Measurements from ENCODE around the gene LEFTY1. TPM values are rescaled to one million over a fixed set of nuclear protein-coding genes. Genes with fewer than 3 reads are reported as not detected.

The LEFTY1 gene
- total and polyA plus RNA-seq, 8 donors, result 4.1 to 146 (median 47.6) TPM

DNA sequence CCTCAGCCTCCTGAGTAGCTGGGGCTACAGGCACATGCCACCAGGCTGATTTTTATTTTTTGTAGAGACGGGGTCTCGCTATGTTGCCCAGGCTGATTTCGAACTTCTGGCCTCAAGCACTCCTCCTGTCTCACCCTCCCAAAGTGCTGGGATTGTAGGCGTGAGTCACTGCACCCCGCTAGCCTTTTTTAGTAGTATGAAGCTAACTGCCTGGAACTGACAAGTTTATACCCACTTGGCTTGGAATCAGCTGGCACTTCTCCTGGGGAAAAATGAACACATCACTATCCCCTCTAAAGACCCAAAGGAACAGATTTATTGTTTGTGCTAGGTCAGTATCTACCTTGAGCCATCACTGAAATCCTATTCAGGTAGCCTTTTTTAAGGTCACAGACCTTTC, 25.8 kb downstream of the LEFTY1 start:
- H3K27ac ChIP-seq, result no peak overlapping the region
- no peak for DNase-seq
- no peaks in the 10 kb centered on the region for H3K9me3 ChIP-seq
- no peak for FAIRE-seq
- H3K36me3 ChIP-seq, result peaks cover 7 to 81% (median 47%) of the 10 kb centered on the region in 3 donors
- H3K4me1 ChIP-seq, result peaks cover 0 to 13% (median 6%) of the 10 kb centered on the region in 3 donors
- H3K27me3 ChIP-seq, result no peaks in the 10 kb centered on the region
- 88 to 89% methylated on average over 5 of the region's 5 CpGs for WGBS, 2 donors
- H3K4me3 ChIP-seq, result no peak overlapping the region
- TF ChIP-seq, protein P1, sequence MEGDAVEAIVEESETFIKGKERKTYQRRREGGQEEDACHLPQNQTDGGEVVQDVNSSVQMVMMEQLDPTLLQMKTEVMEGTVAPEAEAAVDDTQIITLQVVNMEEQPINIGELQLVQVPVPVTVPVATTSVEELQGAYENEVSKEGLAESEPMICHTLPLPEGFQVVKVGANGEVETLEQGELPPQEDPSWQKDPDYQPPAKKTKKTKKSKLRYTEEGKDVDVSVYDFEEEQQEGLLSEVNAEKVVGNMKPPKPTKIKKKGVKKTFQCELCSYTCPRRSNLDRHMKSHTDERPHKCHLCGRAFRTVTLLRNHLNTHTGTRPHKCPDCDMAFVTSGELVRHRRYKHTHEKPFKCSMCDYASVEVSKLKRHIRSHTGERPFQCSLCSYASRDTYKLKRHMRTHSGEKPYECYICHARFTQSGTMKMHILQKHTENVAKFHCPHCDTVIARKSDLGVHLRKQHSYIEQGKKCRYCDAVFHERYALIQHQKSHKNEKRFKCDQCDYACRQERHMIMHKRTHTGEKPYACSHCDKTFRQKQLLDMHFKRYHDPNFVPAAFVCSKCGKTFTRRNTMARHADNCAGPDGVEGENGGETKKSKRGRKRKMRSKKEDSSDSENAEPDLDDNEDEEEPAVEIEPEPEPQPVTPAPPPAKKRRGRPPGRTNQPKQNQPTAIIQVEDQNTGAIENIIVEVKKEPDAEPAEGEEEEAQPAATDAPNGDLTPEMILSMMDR (IDR thresholded peaks at IDR 0.05), result no peak
- intact Hi-C loops (cut with DNase I), result no loop called here
- ATAC-seq, result no peak

DNA sequence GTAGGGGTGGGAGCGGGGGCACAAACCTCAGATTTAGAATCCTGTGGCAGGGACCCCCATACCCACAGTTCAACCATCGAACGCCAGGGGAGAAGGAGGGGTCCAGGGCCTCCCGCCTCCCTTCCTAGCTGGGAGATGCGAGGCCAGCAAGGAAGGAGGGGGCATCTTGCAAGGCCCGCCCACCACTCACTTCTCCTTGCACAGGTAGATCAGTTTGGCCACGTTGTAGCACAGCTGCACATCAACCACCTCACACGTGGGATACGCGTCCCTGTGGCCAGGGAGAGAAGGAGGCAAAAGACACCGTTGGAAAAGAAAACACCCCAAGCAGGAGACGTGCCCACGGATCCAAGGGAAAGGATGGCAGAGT, 26.4 kb downstream of the LEFTY1 start:
- H3K4me1 ChIP-seq, result peaks cover 0 to 13% (median 6%) of the 10 kb centered on the region in 3 donors
- TF ChIP-seq, protein P1 (IDR thresholded peaks at IDR 0.05), result no peak
- 80 to 88% methylated on average over 11 to 13 of the region's 13 CpGs for WGBS, 2 donors
- H3K9me3 ChIP-seq, result no peaks in the 10 kb centered on the region
- FAIRE-seq (no peak), DNase-seq (peak in 1 of 6 donors; percentile 27), ATAC-seq (no peak)
- no peak overlapping the region for H3K27ac ChIP-seq
- peaks cover 7 to 81% (median 41%) of the 10 kb centered on the region in 3 donors for H3K36me3 ChIP-seq
- no peaks in the 10 kb centered on the region for H3K27me3 ChIP-seq
- intact Hi-C loops (cut with DNase I), result no loop called here
- H3K4me3 ChIP-seq, result no peak overlapping the region

DNA sequence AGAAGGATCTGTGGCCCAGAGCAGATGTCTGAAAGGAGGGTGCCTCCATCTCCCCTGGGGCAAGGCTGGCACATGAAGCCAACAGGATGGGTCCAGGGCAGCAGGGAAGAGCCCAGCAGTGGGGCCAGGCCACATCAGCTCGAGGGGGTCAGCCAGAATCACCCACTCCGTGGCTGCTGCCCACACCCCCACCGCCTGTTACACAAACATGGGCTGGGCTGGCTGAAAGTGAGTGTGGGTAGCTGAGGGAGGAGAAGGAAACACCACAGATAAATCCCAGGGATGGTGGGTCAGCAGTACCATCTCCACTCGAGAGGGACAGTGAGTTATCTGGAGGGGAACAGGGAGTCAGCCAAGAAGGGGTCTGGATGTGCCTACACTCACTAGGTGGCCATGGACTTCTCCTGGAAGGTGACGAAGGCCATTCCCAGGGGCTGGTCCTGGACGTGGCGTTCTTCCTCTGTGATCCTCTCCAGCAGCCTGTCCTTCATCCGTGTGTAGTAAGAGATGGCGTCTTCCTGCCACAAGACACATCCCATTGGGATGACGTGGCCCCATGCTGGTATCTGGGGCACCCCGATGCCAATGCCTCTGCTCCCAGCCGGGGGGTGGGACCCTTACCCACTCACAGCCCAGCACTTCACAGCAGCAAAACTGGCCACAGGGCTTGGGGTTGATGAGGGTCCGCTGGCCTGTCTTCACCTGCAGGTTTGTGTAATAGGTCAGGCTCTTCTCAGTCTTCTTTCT, 26.9 kb downstream of the LEFTY1 start:
- ATAC-seq (no peak), FAIRE-seq (no peak), DNase-seq (peak in 1 of 6 donors; percentile 53)
- TF ChIP-seq, protein P1 (IDR thresholded peaks at IDR 0.05), result no peak
- Histone ChIP-seq H3K27me3 (no peaks in the 10 kb centered on the region), H3K27ac (no peak overlapping the region), H3K36me3 (peaks cover 7 to 76% (median 40%) of the 10 kb centered on the region in 3 donors), H3K4me3 (no peak overlapping the region), H3K9me3 (no peaks in the 10 kb centered on the region), H3K4me1 (peaks cover 0 to 13% (median 6%) of the 10 kb centered on the region in 3 donors)
- intact Hi-C loops (cut with DNase I), result no loop called here
- WGBS, 2 donors, result 90 to 95% methylated on average over 13 of the region's 13 CpGs

DNA sequence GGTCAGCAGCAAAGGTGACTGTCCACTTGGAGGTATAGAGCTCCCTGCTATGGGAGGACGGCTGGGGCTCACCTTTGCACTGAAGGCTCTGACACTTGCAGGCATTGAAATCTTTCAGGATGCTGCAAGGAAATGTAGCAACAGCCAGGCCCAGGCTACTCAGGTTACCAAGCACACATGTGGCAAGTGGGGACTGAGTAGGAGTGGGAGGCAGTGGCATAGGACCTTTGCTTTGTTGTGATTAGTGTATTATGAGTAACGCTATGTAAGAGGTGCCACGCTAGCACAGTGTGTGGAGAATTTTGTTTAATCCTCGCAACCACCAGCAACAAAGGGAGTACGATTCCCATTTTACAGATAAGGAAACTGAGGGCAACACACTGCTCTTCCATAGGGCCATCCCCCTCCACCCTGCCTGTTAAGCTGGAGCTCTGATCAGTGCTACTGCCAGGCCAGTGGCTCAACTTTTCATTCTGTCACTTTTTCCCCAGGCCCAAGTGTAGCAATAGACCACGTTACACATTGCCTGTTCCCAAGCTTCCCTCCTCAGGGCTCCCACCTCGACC, 28.0 kb downstream of the LEFTY1 start:
- Histone ChIP-seq H3K36me3 (peaks cover 7 to 66% (median 29%) of the 10 kb centered on the region in 3 donors), H3K27ac (no peak overlapping the region), H3K27me3 (no peaks in the 10 kb centered on the region), H3K4me1 (peaks cover 0 to 13% (median 6%) of the 10 kb centered on the region in 3 donors), H3K4me3 (no peak overlapping the region), H3K9me3 (no peaks in the 10 kb centered on the region)
- 91 to 94% methylated on average over 7 of the region's 7 CpGs for WGBS, 2 donors
- TF ChIP-seq, protein P1 (IDR thresholded peaks at IDR 0.05), result no peak
- ATAC-seq, result no peak
- DNase-seq, result no peak
- no peak for FAIRE-seq
- intact Hi-C loops (cut with DNase I), result no loop called here

DNA sequence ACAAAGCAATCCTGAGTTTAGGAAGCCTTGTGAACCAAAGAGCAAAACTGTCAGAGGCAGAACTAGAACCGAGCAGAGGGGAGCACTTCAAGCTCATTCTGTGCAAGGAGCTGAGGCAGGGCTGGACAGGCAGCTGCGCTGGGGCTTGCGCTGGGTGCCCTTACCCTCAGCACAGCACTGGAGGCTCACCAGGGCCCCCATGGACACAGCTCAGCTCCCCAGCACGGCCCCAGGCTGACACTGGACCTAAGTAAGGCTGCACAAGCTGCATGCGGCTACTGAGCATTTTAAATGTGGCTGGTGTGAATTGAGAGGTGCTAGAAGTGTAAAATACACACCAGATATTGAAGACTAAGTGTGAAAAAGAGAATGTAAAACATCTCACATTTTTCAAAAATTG, 28.8 kb downstream of the LEFTY1 start:
- intact Hi-C loops (cut with DNase I), result no loop called here
- ATAC-seq, result no peak
- H3K36me3 ChIP-seq, result peaks cover 7 to 66% (median 28%) of the 10 kb centered on the region in 3 donors

More for the DNA sequence above, 28.8 kb downstream of the LEFTY1 start:
- H3K27me3 ChIP-seq, result no peaks in the 10 kb centered on the region
- H3K9me3 ChIP-seq, result no peaks in the 10 kb centered on the region
- TF ChIP-seq, protein P1 (IDR thresholded peaks at IDR 0.05), result no peak
- no peak for FAIRE-seq
- H3K27ac ChIP-seq, result no peak overlapping the region
- no peak for DNase-seq
- peaks cover 0 to 12% (median 6%) of the 10 kb centered on the region in 3 donors for H3K4me1 ChIP-seq
- H3K4me3 ChIP-seq, result no peak overlapping the region
- 85 to 92% methylated on average over 5 of the region's 5 CpGs for WGBS, 2 donors

Measured in pancreas (tissue), 10 donors.